NCI-H526 (cell line): ENCODE results near the gene MAGEB6B.
"Not testable (repeated sequence)": the region's sequence is repeated elsewhere in the genome, so short reads cannot be mapped to it uniquely, and the experiment has no call there.

Experiments
- DNase-seq, 2 experiments: peaks; one replicate each; lab custom pipeline; 2025; lab: John Stamatoyannopoulos, UW

MAGEB6B gene, protein sequence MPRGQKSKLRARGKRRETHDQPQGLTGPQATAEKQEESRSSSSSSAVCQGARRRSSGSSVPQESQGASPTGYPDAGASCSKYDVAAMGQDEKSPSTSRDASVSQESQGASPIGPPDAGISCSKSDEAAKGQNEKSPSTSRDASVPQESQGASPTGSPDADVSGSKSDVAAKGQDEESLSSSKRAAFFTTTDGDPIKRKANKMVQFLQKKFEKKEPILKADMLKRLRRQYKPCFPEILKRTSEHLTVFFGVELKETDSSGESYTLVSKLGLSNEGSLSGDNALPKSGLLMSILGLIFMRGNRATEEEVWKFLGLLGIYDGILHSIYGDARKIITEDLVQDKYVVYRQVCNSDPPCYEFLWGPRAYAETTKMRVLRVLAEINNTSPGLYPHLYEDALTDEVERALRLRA

DNA sequence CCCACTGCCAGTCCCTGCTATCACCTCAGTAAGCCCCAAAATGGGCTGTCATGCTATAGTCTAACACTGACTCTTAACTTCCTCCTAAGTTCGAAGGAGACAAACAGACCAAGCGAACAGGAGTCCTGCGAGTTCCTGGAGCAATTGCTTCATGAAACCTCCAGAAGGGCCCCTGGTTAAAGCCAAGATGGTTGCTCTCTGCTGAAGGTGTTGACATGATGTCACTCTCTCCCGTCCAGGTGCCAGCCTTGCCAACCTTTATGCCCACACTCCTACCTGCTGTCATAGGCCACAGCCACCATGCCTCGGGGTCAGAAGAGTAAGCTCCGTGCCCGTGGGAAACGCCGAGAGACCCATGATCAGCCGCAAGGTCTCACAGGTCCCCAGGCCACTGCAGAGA, at the start of gene MAGEB6B:
MAGEB6B (plus strand) TSS at position 301 of the 400 bp plus-strand sequence; CDS start at position 301, 0 bp downstream.
- DNase-seq, result no peak

DNA sequence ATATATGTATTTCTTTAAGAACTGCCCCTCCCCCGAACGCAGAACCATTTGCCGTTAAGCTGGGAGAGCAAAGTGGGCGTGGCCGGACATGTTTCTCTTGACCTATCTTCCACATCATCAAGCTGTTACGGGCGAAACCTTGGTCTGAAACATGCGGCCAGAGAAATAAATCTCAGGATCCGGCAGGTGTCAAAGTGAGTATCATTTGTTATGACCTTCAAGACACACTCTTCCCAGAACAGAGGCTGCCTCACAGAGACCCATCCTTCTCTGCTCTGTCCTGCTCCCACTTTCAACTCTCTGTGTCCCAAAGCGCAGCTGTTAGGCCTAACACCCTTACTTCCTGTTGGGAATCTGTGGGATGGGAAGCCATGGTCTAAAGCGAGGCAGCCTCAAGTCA, 22.1 kb upstream of the MAGEB6B start, which contains the start of gene MAGEB18:
MAGEB18 (plus strand) TSS at position 70 of the 400 bp plus-strand sequence. CDS start 643 bp downstream, outside the sequence.
- no peak for DNase-seq

DNA sequence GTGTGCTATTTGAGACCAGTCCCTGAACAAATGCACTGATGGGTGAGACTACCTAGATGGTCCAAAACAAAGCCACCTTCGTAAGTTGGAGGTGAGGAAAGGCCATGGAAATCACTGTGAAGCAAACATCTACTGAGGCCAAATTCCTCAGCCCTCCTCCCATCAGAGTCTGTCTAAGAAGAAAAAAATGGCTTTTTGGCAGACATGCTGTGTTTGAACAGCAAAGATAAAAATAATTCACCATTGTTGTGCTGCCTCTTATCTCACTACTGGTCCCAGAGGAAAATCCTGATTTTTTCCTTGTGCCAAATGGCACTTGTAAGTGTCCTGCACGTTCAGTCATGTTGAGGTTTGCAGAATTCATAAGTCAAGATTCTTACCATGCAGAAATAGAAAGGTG, 14.4 kb upstream of the MAGEB6B start:
- DNase-seq, result no peak

DNA sequence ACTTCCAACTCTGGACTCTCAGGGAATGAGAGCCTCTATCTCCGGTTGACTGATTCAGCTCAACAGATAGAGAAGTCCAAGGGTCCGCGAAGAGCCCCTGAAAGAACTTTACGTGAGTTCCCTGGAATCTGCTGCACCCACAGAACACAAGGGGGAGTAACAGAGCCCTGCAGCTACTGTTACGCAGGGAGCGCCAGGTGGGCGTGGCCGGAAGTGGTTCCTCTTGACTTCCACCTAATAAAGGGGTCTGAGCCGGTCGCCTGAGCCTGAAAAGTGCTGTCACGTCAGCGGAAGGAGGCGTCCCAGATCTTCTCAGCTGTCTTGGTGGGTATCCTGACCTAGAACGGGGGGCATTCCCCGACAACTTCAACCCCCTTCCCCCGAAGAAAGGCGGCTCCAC, 31.8 kb downstream of the MAGEB6B start, which contains the start of gene MAGEB6:
MAGEB6 (plus strand) TSS at position 237 of the 400 bp plus-strand sequence. CDS start 1,407 bp downstream, outside the sequence.
- peak in 1 of 2 experiments; percentile 0 for DNase-seq

DNA sequence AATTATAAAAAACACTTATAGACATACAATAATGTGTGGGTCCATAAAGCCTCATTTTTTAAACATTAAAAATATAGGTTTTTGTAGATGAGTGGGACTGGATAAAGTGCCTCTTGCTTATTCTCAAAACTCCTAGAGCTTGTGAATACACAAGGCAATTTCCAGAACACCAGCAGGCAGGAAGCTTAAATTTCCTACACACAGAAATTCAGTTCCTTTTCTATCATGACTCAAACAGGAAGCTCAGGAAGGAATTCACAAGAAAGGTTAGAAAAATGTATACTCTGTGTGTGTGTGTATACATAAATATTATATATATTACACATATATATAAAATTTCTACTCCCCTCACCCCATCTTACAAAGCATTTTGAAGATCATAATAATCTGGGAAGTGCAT, 43.2 kb downstream of the MAGEB6B start:
- DNase-seq, result no peak

DNA sequence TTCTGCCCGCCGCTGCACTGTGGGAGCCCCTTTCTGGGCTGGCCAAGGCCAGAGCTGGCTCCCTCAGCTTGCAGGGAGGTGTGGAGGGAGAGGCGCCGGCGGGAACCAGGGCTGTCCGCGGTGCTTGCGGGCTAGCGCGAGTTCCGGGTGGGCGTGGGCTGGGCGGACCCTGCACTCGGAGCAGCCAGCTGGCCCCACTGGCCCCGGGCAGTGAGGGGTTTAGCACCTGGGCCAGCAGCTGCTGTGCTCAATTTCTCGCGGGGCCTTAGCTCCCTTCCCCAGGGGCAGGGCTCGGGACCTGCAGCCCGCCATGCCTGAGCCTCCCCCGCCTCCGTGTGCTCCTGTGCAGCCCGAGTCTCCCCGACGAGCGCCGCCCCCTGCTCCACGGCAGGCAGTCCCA, 44.3 kb downstream of the MAGEB6B start:
- not testable (repeated sequence) for DNase-seq

DNA sequence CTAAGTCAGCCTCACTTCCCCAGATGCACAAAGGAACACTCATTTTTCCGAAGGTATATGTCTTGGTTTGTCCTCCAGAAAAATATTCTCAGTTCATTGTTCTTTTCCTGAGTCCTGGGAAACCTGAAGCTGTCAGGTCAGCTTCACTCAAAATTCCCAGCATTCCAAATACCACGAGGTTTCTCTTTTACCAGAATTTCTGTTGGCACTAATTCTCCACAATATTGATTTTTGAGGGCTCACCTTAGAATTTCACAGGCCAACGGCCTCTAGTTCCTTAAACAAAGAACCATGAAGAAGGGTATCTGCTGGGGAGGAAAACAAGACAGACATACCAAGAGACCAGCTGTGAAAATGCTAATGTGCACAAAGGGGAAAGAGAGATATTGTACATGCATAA, 47.6 kb downstream of the MAGEB6B start:
- DNase-seq, result no peak
